ENCODE results near the gene DECR2.
A peak's percentile ranks its signal among the peaks of the same experiment; 100 is the strongest.
"Not testable (repeated sequence)": the region's sequence is repeated elsewhere in the genome, so short reads cannot be mapped to it uniquely, and the experiment has no call there.

The DECR2 gene

GRCh38 chr16:359871-360697, 41.6 kb upstream of the DECR2 start:
- no peak for TF ChIP-seq Cebpa-rat (IDR thresholded peaks at IDR 0.05)
- Histone ChIP-seq H3K9ac (no peak overlapping the region), H3K36me3 (no peaks in the 10 kb centered on the region), H3K27me3 (no peaks in the 10 kb centered on the region), H3K4me2 (no peak overlapping the region), H4K20me1 (no peaks in the 10 kb centered on the region), H3K27ac (no peak overlapping the region), H3K9me3 (no peaks in the 10 kb centered on the region), H3K4me1 (peaks cover 37% of the 10 kb centered on the region), H3K4me3 (no peak overlapping the region)

- Histone ChIP-seq H3K9me3 (no peaks in the 10 kb centered on the region), H4K20me1 (no peaks in the 10 kb centered on the region), H3K27ac (no peak overlapping the region), H3K36me3 (no peaks in the 10 kb centered on the region), H3K4me2 (no peak overlapping the region), H3K4me3 (no peak overlapping the region), H3K9ac (no peak overlapping the region), H3K27me3 (no peaks in the 10 kb centered on the region), H3K4me1 (peaks cover 43% of the 10 kb centered on the region)
- no peak for TF ChIP-seq Cebpa-rat (IDR thresholded peaks at IDR 0.05)
Observed at GRCh38 chr16:360698-361336, 40.9 kb upstream of the DECR2 start.

- no peak for TF ChIP-seq Cebpa-rat (IDR thresholded peaks at IDR 0.05)
- H3K9ac ChIP-seq = no peak overlapping the region
- peaks cover 48% of the 10 kb centered on the region for H3K4me1 ChIP-seq
- peaks cover 3% of the 10 kb centered on the region; the same call in 1 of the 2 replicates for H3K36me3 ChIP-seq
- H3K4me2 ChIP-seq = peak overlapping the region; percentile 67; the same call in 1 of the 2 replicates
- peaks cover 3% of the 10 kb centered on the region; the same call in 1 of the 2 replicates for H4K20me1 ChIP-seq
- H3K27ac ChIP-seq = peak overlapping the region; percentile 18; the same call in 1 of the 2 replicates
- H3K9me3 ChIP-seq = no peaks in the 10 kb centered on the region
- no peak overlapping the region for H3K4me3 ChIP-seq
- H3K27me3 ChIP-seq = no peaks in the 10 kb centered on the region
Observed at GRCh38 chr16:361341-361871, 40.3 kb upstream of the DECR2 start.

- Histone ChIP-seq H3K4me1 (peaks cover 55% of the 10 kb centered on the region), H3K4me2 (peak overlapping the region; percentile 67)
Observed at GRCh38 chr16:361872-362701, 39.6 kb upstream of the DECR2 start.

GRCh38 chr16:362702-362999, 39.0 kb upstream of the DECR2 start:
- Histone ChIP-seq H3K36me3 (peaks cover 15% of the 10 kb centered on the region), H3K4me2 (peak overlapping the region; percentile 67), H3K4me1 (peaks cover 61% of the 10 kb centered on the region)
- H4K20me1 ChIP-seq, H3K27ac ChIP-seq, H3K9ac ChIP-seq, H3K9me3 ChIP-seq, H3K27me3 ChIP-seq, H3K4me3 ChIP-seq: not testable (repeated sequence)

More at GRCh38 chr16:361872-362701, 39.6 kb upstream of the DECR2 start:
- Histone ChIP-seq H3K27ac (peak overlapping the region; percentile 18; the same call in 1 of the 2 replicates), H3K9me3 (no peaks in the 10 kb centered on the region), H3K9ac (no peak overlapping the region), H3K27me3 (no peaks in the 10 kb centered on the region), H4K20me1 (peaks cover 7% of the 10 kb centered on the region; the same call in 1 of the 2 replicates), H3K4me3 (no peak overlapping the region), H3K36me3 (peaks cover 10% of the 10 kb centered on the region)
- no peak for TF ChIP-seq Cebpa-rat (IDR thresholded peaks at IDR 0.05)

GRCh38 chr16:363110-363765, 38.4 kb upstream of the DECR2 start:
- Histone ChIP-seq H3K27me3 (no peaks in the 10 kb centered on the region), H3K9me3 (no peaks in the 10 kb centered on the region), H3K4me1 (peaks cover 62% of the 10 kb centered on the region), H3K9ac (no peak overlapping the region), H3K36me3 (peaks cover 21% of the 10 kb centered on the region), H3K4me3 (no peak overlapping the region), H4K20me1 (peaks cover 9% of the 10 kb centered on the region), H3K27ac (no peak overlapping the region), H3K4me2 (peak overlapping the region; percentile 67)
- no peak for TF ChIP-seq Cebpa-rat (IDR thresholded peaks at IDR 0.05)

- H3K4me3 ChIP-seq = no peak overlapping the region
- H3K9ac ChIP-seq = no peak overlapping the region
- H3K27me3 ChIP-seq = no peaks in the 10 kb centered on the region
- H3K27ac ChIP-seq = no peak overlapping the region
- peaks cover 67% of the 10 kb centered on the region for H3K4me1 ChIP-seq
- no peak for TF ChIP-seq Cebpa-rat (IDR thresholded peaks at IDR 0.05)
- H3K4me2 ChIP-seq = peak overlapping the region; percentile 86
- peaks cover 16% of the 10 kb centered on the region for H4K20me1 ChIP-seq
- H3K36me3 ChIP-seq = peaks cover 28% of the 10 kb centered on the region
- H3K9me3 ChIP-seq = no peaks in the 10 kb centered on the region
Observed at GRCh38 chr16:363766-364490, 37.8 kb upstream of the DECR2 start.

GRCh38 chr16:364595-365491, 36.8 kb upstream of the DECR2 start:
- H3K4me1 ChIP-seq = peaks cover 76% of the 10 kb centered on the region
- TF ChIP-seq Cebpa-rat (IDR thresholded peaks at IDR 0.05) = no peak
- H3K4me3 ChIP-seq = no peak overlapping the region
- peak overlapping the region; percentile 86; the same call in 1 of the 2 replicates for H3K4me2 ChIP-seq
- no peaks in the 10 kb centered on the region for H3K27me3 ChIP-seq
- H3K9ac ChIP-seq = no peak overlapping the region
- no peak overlapping the region for H3K27ac ChIP-seq
- H3K9me3 ChIP-seq = no peaks in the 10 kb centered on the region
- H4K20me1 ChIP-seq = peaks cover 25% of the 10 kb centered on the region
- peaks cover 34% of the 10 kb centered on the region for H3K36me3 ChIP-seq

Measured in BLaER1 (cell line).